Measurements from ENCODE around the gene CDC45.

GRCh38 chr22:19525116-19525660 lies 45.5 kb downstream of the CDC45 start:
- TF ChIP-seq, protein P1, sequence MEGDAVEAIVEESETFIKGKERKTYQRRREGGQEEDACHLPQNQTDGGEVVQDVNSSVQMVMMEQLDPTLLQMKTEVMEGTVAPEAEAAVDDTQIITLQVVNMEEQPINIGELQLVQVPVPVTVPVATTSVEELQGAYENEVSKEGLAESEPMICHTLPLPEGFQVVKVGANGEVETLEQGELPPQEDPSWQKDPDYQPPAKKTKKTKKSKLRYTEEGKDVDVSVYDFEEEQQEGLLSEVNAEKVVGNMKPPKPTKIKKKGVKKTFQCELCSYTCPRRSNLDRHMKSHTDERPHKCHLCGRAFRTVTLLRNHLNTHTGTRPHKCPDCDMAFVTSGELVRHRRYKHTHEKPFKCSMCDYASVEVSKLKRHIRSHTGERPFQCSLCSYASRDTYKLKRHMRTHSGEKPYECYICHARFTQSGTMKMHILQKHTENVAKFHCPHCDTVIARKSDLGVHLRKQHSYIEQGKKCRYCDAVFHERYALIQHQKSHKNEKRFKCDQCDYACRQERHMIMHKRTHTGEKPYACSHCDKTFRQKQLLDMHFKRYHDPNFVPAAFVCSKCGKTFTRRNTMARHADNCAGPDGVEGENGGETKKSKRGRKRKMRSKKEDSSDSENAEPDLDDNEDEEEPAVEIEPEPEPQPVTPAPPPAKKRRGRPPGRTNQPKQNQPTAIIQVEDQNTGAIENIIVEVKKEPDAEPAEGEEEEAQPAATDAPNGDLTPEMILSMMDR (IDR thresholded peaks at IDR 0.05): no peak
- TF ChIP-seq POLR2A (IDR thresholded peaks at IDR 0.05): no peak
